HepG2 (cell line): ENCODE results near the gene SPAG9. TPM values are rescaled to one million over a fixed set of nuclear protein-coding genes. Genes with fewer than 3 reads are reported as not detected.

Experiments used
- CBX2 ChIP-seq, 2 experiments: fragments of 200-600 bp in 1 of 2; sonication (generic); formaldehyde crosslinking in 1 of 2; IDR thresholded peaks; 2 replicates each; pipeline versions ENCODE4 v1.7.0 to v1.8.1; 2018 to 2022; ENCODE audit warnings: low read depth in 2 of 2, low read length in 1 of 2, mild to moderate bottlenecking in 1 of 2, missing genetic modification reagents in 1 of 2
- HDAC1 ChIP-seq: sonication (generic); formaldehyde crosslinking; IDR thresholded peaks from 2 replicates; pipeline ENCODE4 v1.5.1; 2020; ENCODE audit warnings: mild to moderate bottlenecking, missing genetic modification reagents
- KDM4B ChIP-seq: sonication (generic); formaldehyde crosslinking; IDR thresholded peaks from 2 replicates; pipeline ENCODE4 v1.4.0; 2020; ENCODE audit warnings: missing genetic modification reagents
- NBN ChIP-seq: fragments of 450-650 bp; conservative IDR thresholded peaks from 2 replicates; pipeline ENCODE4 v1.6.1; 2017
- NFATC3 ChIP-seq: sonication (generic); formaldehyde crosslinking; IDR thresholded peaks from 2 replicates; pipeline ENCODE4 v1.5.1; 2020; ENCODE audit warnings: mild to moderate bottlenecking, missing genetic modification reagents
- NFE2L1 ChIP-seq: sonication (generic); formaldehyde crosslinking; IDR thresholded peaks from 2 replicates; pipeline ENCODE4 v1.4.0; 2020; ENCODE audit warnings: missing genetic modification reagents, mild to moderate bottlenecking, borderline replicate concordance
- SNAI1 ChIP-seq: sonication (generic); formaldehyde crosslinking; IDR thresholded peaks from 2 replicates; pipeline ENCODE4 v1.5.0; 2020; ENCODE audit warnings: mild to moderate bottlenecking, missing genetic modification reagents, borderline replicate concordance
- ZBTB38 ChIP-seq: sonication (generic); formaldehyde crosslinking; IDR thresholded peaks from 2 replicates; pipeline ENCODE4 v1.5.1; 2020; ENCODE audit warnings: mild to moderate bottlenecking, missing genetic modification reagents
- ZNF33A ChIP-seq: sonication (generic); formaldehyde crosslinking; IDR thresholded peaks from 2 replicates; pipeline ENCODE4 v1.5.1; 2020; ENCODE audit warnings: missing genetic modification reagents, mild to moderate bottlenecking, moderate library complexity, borderline replicate concordance
- ZNF781 ChIP-seq: sonication (generic); formaldehyde crosslinking; IDR thresholded peaks from 2 replicates; pipeline ENCODE4 v1.5.1; 2020; ENCODE audit warnings: borderline replicate concordance, mild to moderate bottlenecking, missing genetic modification reagents; ENCODE audit errors: not compliant biosample characterization
- polyA plus RNA-seq, 8 experiments: library from polyadenylated mRNA; depleted of rRNA in 3 of 8; stranded (reverse) in 7 of 8; unstranded in 1 of 8; fragments of >200 nt; fragmentation: Illumina TruSeq in 4 of 8; extraction: Trizol in 4 of 8; gene quantifications; 2 replicates each; pipeline versions ENCODE4 v1.2.1 to v1.2.3, GENCODE V29; 2011 to 2016; ENCODE audit warnings: low read depth in 4 of 8, missing spikeins in 1 of 8, mixed read lengths in 1 of 8; ENCODE audit not compliant: insufficient read depth in 1 of 8
- total RNA-seq, 5 experiments: library from RNA; depleted of rRNA; stranded (reverse); fragments of >200 nt; fragmentation: Illumina TruSeq; extraction: Trizol; gene quantifications; 2 replicates each; pipeline ENCODE4 v1.2.3, GENCODE V29; 2016; ENCODE audit warnings: low read depth in 1 of 5
- TF ChIP-seq, protein P1 (sequence below): sonication (generic); formaldehyde crosslinking; IDR thresholded peaks from 2 replicates; pipeline ENCODE4 v1.4.0; 2020; ENCODE audit warnings: mild to moderate bottlenecking, missing genetic modification reagents, borderline replicate concordance
- TF ChIP-seq, protein P2 (sequence below): sonication (generic); formaldehyde crosslinking; IDR thresholded peaks from 2 replicates; pipeline ENCODE4 v1.8.0; 2022; ENCODE audit warnings: mild to moderate bottlenecking, missing genetic modification reagents; ENCODE audit not compliant: insufficient replicate concordance
- TF ChIP-seq, protein P3 (sequence below): sonication (generic); formaldehyde crosslinking; IDR thresholded peaks from 2 replicates; pipeline ENCODE4 v1.9.0; 2022; ENCODE audit warnings: missing genetic modification reagents, mild to moderate bottlenecking, borderline replicate concordance
- TF ChIP-seq, protein P4 (sequence below): IDR thresholded peaks from 2 replicates; pipeline ENCODE4 v1.6.1; 2016; ENCODE audit warnings: low read depth, control low read depth
- TF ChIP-seq, protein P5 (sequence below): sonication (generic); formaldehyde crosslinking; IDR thresholded peaks from 2 replicates; pipeline ENCODE4 v1.4.0; 2020; ENCODE audit warnings: missing genetic modification reagents
- TF ChIP-seq, protein P6 (sequence below): sonication (generic); formaldehyde crosslinking; IDR thresholded peaks from 2 replicates; pipeline ENCODE4 v1.4.0; 2020; ENCODE audit warnings: missing genetic modification reagents; ENCODE audit errors: not compliant biosample characterization

Gene SPAG9
- total and polyA plus RNA-seq, 2 of the 13 experiments (the other 11 are each of a cell fraction or from before 2014, with no cell fraction given) = 43.2 to 78.6 TPM

DNA sequence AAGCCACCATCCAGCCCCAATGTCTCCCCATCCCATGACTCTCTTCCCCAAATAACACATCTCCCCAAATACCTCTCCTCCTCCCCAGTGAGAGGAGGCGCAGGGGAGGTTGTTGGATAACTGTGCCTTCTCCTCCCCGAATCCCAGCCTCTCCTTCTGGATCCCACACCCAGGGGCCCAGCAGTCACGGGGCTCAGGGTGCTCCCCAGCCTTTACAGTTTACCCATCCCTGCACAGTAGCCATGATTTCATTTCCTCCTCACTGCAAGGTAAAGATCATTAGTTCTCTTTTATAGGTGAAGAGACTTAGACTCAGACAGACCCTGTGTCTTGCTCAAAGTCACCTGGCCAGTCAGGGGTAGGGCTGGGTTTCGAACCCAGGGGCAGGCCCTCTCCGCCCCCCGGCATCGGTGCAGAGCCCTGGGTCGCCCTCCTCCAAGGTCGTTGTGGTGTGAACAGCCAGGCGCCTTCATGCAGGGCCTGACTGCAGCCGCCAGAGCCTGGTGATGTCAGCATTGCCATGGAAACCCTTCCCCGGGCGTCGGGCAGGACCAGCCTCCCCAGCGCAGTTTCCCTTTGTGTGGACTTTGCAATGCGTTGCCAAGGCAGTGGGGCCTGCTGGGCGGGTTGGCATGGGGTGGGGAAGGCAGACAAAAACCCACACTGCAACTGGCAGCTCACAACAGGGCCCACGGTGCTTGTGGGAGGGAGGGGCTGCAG, 201.2 kb downstream of the SPAG9 start (continued):
- TF ChIP-seq, protein P1, sequence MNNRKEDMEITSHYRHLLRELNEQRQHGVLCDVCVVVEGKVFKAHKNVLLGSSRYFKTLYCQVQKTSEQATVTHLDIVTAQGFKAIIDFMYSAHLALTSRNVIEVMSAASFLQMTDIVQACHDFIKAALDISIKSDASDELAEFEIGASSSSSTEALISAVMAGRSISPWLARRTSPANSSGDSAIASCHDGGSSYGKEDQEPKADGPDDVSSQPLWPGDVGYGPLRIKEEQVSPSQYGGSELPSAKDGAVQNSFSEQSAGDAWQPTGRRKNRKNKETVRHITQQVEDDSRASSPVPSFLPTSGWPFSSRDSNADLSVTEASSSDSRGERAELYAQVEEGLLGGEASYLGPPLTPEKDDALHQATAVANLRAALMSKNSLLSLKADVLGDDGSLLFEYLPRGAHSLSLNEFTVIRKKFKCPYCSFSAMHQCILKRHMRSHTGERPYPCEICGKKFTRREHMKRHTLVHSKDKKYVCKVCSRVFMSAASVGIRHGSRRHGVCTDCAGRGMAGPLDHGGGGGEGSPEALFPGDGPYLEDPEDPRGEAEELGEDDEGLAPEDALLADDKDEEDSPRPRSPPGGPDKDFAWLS (CRISPR knock-in tag) = peak; percentile 48; the same call in 1 of the 2 replicates
- TF ChIP-seq, protein P2, sequence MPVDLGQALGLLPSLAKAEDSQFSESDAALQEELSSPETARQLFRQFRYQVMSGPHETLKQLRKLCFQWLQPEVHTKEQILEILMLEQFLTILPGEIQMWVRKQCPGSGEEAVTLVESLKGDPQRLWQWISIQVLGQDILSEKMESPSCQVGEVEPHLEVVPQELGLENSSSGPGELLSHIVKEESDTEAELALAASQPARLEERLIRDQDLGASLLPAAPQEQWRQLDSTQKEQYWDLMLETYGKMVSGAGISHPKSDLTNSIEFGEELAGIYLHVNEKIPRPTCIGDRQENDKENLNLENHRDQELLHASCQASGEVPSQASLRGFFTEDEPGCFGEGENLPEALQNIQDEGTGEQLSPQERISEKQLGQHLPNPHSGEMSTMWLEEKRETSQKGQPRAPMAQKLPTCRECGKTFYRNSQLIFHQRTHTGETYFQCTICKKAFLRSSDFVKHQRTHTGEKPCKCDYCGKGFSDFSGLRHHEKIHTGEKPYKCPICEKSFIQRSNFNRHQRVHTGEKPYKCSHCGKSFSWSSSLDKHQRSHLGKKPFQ (CRISPR knock-in tag) = peak; percentile 97
- TF ChIP-seq HDAC1 (CRISPR knock-in tag) (peak; percentile 84), SNAI1 (CRISPR knock-in tag) (no peak), ZNF781 (CRISPR knock-in tag) (peak; percentile 28), ZBTB38 (CRISPR knock-in tag) (peak; percentile 52; the same call in 1 of the 2 replicates), NBN (no peak), NFATC3 (CRISPR knock-in tag) (no peak), CBX2 (IDR thresholded peaks at IDR 0.05; ENCODE audit: low read depth, low read length) (no peak), CBX2 (CRISPR knock-in tag; IDR thresholded peaks at IDR 0.05; ENCODE audit: low read depth) (no peak), NFE2L1 (CRISPR knock-in tag) (no peak), KDM4B (peak; percentile 62; the same call in 1 of the 2 replicates), ZNF33A (CRISPR knock-in tag) (no peak)
- TF ChIP-seq, protein P3, sequence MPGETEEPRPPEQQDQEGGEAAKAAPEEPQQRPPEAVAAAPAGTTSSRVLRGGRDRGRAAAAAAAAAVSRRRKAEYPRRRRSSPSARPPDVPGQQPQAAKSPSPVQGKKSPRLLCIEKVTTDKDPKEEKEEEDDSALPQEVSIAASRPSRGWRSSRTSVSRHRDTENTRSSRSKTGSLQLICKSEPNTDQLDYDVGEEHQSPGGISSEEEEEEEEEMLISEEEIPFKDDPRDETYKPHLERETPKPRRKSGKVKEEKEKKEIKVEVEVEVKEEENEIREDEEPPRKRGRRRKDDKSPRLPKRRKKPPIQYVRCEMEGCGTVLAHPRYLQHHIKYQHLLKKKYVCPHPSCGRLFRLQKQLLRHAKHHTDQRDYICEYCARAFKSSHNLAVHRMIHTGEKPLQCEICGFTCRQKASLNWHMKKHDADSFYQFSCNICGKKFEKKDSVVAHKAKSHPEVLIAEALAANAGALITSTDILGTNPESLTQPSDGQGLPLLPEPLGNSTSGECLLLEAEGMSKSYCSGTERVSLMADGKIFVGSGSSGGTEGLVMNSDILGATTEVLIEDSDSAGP (CRISPR knock-in tag) = peak; percentile 44; the same call in 1 of the 2 replicates
- TF ChIP-seq, protein P4, sequence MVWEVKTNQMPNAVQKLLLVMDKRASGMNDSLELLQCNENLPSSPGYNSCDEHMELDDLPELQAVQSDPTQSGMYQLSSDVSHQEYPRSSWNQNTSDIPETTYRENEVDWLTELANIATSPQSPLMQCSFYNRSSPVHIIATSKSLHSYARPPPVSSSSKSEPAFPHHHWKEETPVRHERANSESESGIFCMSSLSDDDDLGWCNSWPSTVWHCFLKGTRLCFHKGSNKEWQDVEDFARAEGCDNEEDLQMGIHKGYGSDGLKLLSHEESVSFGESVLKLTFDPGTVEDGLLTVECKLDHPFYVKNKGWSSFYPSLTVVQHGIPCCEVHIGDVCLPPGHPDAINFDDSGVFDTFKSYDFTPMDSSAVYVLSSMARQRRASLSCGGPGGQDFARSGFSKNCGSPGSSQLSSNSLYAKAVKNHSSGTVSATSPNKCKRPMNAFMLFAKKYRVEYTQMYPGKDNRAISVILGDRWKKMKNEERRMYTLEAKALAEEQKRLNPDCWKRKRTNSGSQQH (CRISPR knock-in tag) = 0 out of 2 replicates have a peak, but pooled peaks have one; percentile 76
- TF ChIP-seq, protein P5, sequence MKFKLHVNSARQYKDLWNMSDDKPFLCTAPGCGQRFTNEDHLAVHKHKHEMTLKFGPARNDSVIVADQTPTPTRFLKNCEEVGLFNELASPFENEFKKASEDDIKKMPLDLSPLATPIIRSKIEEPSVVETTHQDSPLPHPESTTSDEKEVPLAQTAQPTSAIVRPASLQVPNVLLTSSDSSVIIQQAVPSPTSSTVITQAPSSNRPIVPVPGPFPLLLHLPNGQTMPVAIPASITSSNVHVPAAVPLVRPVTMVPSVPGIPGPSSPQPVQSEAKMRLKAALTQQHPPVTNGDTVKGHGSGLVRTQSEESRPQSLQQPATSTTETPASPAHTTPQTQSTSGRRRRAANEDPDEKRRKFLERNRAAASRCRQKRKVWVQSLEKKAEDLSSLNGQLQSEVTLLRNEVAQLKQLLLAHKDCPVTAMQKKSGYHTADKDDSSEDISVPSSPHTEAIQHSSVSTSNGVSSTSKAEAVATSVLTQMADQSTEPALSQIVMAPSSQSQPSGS = peak; percentile 73
- TF ChIP-seq, protein P6, sequence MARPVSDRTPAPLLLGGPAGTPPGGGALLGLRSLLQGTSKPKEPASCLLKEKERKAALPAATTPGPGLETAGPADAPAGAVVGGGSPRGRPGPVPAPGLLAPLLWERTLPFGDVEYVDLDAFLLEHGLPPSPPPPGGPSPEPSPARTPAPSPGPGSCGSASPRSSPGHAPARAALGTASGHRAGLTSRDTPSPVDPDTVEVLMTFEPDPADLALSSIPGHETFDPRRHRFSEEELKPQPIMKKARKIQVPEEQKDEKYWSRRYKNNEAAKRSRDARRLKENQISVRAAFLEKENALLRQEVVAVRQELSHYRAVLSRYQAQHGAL (CRISPR knock-in tag) = no peak
